Activated T-helper 1 cell treated with anti-CD3 and anti-CD28 coated beads, Interleukin-2, amount 50 U/mL, for 16 hours (primary cell): Measurements from ENCODE around the gene IFRD1.
"Not testable (repeated sequence)": the region's sequence is repeated elsewhere in the genome, so short reads cannot be mapped to it uniquely, and the experiment has no call there.

Experiments used
- DNase-seq, 2 donors: peaks; one replicate each; pipeline ENCODE4 v3.0.0-alpha.2; 2020; ENCODE audit warnings: low read depth in 1 of 2, low spot score in 1 of 2

Gene IFRD1

GRCh38 chr7:112515989-112516388 is 65.7 kb downstream of the IFRD1 start:
- DNase-seq, result no peak

GRCh38 chr7:112516418-112516817 is 66.2 kb downstream of the IFRD1 start:
- not testable (repeated sequence) for DNase-seq

DNA sequence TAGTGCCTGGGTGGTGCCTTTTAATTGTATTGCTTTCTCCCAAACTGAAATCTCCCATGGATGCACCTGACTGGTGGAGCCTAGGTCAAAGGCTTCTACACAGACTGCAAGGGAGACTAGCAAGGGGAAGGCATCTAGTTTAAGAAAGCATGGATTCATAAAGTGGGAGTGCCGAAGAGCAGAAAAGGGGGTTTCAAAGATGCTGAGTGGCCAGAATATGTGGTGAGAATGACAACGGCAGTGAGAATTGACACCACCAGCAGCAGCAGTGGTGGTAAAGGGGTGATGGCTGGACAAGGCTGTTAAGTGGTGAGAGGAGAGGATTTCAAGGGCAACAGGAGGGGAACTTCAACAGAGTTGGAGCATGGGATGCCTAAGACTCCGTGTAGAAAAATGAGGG is 67.2 kb downstream of the IFRD1 start:
- DNase-seq, result no peak

- DNase-seq, result no peak
Measured at GRCh38 chr7:112520787-112521186, 70.5 kb downstream of the IFRD1 start.

- no peak for DNase-seq
Measured at GRCh38 chr7:112521942-112522341, 71.7 kb downstream of the IFRD1 start.

DNA sequence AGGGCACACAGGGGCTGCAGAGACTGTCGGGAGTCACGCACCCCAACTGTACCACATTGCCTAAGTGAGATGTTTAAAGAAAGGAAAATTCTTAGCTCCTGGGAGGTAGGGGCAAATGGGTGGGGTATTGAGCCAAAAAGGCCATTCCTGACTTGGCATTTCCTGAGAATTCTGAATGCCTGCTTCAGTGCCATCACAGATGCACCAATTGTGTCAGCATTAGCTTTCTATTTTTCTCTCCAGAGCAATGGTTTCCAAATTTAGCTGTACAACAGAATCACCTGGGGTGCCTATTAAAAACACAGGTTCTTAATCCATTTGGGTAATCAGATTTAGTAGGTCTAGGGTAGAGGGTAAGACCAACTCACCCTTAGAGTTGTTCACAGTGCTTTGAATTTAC is 73.6 kb downstream of the IFRD1 start:
- DNase-seq, result no peak
